IPS DF 4.7 (cell line): Measurements from ENCODE around the gene PEX11G.

Experiments
- DNase-seq: peaks from one replicate; pipeline ENCODE4 v3.0.0-alpha.2; 2013; ENCODE audit warnings: low spot score; ENCODE audit errors: extremely low read depth

The PEX11G gene

GRCh38 chr19:7494416-7495098 is 5.7 kb upstream of the PEX11G start:
- DNase-seq = no peak

DNA sequence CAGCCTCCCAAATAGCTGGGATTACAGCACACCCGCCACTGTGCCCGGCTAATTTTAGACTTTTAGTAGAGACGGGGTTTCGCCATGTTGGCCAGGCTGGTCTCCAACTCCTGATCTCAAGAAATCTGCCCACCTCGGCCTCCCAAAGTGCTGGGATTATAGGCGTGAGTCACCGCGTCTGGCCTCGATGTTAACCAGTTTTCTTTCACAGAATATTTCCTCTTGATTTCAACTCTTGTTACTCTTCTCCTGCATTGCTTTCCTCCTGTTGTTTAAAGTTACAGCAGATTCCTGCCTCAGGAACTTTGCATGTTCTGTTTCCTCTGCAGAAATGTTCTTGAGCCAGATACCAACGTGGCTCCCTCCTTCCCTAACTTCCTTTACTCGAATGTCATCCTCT is 3.7 kb upstream of the PEX11G start:
- DNase-seq = no peak

GRCh38 chr19:7492142-7492541 is 3.3 kb upstream of the PEX11G start:
- no peak for DNase-seq

- DNase-seq = no peak
These were observed 792 bp upstream of the PEX11G start for GRCh38 chr19:7489609-7490044.

GRCh38 chr19:7486923-7487322 is 1.9 kb downstream of the PEX11G start:
- no peak for DNase-seq

GRCh38 chr19:7483720-7484201 is 5.1 kb downstream of the PEX11G start:
- DNase-seq = no peak

GRCh38 chr19:7482584-7483439 is 6.0 kb downstream of the PEX11G start:
- DNase-seq = no peak

- no peak for DNase-seq
These were observed 7.9 kb downstream of the PEX11G start for GRCh38 chr19:7480970-7481255.

DNA sequence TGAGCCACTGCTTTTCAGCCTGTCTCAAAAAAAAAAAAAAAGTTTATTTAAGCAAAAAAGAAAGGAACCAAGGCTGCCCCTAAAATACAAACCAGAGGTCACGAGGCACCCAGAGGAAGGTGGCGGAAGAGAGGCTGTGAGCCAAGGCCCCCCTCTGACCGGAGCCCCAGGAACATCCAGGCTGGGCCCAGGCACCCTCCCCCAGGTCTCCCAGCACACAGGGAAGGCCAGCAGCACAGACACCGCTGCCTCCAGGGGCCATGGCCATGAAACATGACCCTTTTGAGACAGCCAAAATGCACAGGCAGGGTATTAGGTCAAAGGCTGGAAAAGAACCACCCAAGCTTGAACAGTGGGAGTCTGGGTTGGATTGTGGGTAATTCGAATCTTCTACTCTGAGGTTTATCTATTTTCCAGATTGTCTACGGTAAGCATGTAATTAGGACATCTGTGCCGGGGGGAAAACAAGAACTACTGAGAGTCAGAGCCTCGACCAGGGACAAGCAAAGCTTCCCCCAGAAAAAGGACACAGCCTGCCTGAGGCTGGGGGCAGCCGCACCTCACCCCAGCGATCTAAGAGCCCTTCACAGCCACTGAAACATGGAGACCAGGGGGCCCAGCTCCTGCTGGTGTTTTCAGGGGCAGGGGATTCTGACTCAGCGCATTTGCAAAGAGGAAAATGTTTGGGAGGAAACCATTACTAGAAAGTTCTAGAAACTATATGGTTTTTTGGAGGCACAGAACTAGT is 8.4 kb downstream of the PEX11G start:
- no peak for DNase-seq

- no peak for DNase-seq
These were observed 10.0 kb downstream of the PEX11G start for GRCh38 chr19:7478843-7479227.

DNA sequence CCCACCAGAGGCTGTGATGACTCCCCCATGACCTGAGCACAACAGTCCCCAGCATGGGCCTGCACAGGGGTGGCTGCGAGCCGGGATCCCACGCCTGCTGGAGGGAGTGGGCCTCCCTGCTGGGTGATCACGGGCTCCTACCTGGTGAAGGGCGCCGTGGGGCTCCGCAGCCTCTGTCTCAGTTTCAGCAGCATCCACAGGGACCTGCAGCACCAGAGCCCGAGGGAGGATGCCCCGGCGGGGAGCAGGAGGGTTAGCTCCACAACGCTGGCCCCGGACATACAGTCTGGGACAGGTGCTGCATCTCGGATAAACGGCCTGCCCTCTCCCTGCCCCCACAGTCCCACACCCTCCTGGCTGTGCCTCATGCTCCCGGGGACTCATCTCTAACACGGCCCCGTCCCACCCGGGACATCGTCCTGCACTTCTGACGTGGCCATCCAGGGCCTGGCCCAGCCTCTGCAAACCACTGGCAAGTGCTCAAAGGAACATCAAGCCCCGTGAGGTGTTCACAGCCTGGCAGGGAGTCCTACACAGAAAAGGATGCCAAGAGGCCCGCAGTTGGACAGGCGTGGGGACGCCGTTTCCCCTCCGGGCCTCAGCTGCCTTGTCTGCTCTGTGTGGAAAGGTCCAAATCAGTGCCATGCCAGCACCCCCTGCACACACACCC is 10.5 kb downstream of the PEX11G start:
- no peak for DNase-seq

GRCh38 chr19:7477758-7478157 is 11.1 kb downstream of the PEX11G start:
- DNase-seq = no peak

GRCh38 chr19:7476777-7477494 is 11.9 kb downstream of the PEX11G start:
- no peak for DNase-seq

DNA sequence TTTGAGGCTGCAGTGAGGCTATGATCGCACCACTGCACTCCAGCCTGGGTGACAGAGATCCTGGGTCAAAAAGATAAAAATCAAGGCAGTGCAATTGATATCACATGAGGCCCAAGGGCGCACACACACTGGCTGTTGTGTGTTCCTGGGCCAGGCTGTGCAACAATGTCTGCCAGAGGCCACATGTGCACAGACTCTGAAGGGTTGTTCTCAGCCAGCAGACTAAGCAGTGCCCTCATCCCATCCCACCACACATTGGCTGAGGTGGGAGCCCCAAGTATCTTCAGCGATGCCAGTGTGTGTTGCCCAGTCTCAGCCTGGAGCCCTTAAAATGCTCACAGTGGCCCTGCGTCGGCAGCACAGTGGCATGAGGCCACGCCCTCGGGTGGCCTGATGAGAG is 12.6 kb downstream of the PEX11G start:
- no peak for DNase-seq

- no peak for DNase-seq
These were observed 13.2 kb downstream of the PEX11G start for GRCh38 chr19:7475665-7476064.

DNA sequence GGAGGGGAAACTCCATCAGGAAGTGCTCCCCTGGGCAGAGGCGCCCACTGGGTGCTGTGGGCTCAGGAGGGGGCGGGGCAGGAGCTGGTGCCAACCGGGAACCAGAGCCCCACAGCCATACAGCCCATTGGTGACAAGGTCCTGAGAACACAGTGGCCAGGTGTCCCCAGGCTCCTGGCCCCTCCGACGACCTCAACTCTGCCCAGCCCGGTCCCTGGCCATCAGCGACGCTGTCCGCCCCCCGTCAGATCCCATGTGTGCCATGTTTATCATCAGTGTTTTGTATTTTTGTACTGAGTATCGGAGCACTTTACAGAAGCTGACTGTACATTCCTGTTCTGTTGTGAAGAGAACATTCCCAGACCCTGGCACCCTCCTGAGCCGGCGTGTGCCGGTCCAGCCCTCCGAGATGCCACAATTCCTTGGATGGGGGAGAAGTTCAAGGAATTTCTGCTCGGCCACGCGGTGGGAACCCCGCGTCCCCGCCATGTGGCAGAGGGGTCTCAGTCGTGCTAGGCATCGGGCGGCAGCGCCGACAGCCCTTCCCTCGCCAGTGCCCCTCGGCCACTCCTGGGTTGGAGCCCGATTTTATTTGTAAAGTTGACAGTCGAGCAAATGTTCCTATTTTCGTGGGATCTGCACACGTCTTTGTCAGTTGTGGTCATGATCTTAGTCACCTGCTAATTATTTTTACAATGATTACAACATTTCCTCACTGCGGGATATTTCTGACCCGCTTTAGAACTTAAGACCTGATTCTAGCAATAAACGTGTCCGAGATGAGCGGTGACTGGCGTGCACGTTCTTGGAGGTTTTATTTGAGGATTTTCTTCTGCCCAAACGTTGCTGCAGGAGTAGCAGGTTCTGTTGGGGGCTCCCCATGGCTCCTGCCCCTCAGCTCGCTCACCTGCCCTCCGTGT is 16.9 kb downstream of the PEX11G start:
- DNase-seq = no peak

DNA sequence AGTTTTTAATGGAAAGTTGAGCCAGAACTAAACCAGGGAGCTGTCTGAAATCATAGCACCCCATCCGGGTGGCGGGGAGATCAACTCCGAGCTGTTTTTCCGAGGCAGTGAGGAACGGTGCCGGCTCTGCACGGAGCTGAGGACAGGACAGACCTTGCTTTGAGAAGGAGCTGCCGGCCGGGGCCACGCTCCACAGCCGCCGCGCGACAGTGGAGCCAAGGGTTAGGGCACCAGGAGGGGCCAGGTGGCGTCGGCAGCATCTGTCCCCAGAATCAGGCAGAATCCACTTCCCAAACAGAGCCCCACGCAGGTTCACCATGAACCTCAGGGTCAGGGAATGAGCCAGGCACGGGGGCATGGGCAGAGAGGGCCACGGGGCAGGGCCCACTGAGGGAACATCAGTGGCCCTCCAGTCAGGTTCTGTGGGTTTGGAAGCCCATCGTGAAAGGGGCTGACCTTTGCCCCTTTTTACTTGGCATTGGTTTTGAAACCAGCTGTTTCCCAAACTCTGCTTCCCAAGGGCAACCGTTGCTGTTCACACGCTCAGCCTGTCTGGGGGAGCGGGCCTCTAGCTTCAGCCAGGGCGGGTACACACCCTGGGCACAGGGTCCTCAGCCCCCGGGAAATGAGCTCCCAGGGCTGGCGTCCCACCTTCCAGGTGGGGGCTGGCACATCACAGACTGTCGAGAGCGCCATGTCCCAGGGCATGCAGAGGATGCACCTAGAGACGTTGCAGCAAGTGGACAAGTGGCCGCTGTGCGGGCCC is 18.1 kb downstream of the PEX11G start:
- DNase-seq = no peak

GRCh38 chr19:7469669-7470285 is 19.1 kb downstream of the PEX11G start:
- no peak for DNase-seq

GRCh38 chr19:7468840-7469239 is 20.0 kb downstream of the PEX11G start:
- no peak for DNase-seq
